ENCODE data around the gene ABLIM2.
"Not testable (repeated sequence)": the region's sequence is repeated elsewhere in the genome, so short reads cannot be mapped to it uniquely, and the experiment has no call there.

The ABLIM2 gene

GRCh38 chr4:7938609-7939376 is 219.8 kb downstream of the ABLIM2 start:
- no peak for DNase-seq (ENCODE audit: low read depth)

- DNase-seq (ENCODE audit: low read depth), result no peak
Observed at GRCh38 chr4:7938266-7938608, 220.4 kb downstream of the ABLIM2 start.

GRCh38 chr4:7937006-7937405 is 221.6 kb downstream of the ABLIM2 start:
- no peak for DNase-seq (ENCODE audit: low read depth)

- no peak for DNase-seq (ENCODE audit: low read depth)
Observed at GRCh38 chr4:7933651-7934510, 224.7 kb downstream of the ABLIM2 start.

GRCh38 chr4:7932287-7932686 is 226.3 kb downstream of the ABLIM2 start:
- no peak for DNase-seq (ENCODE audit: low read depth)

- DNase-seq (ENCODE audit: low read depth), result no peak
Observed at GRCh38 chr4:7929118-7929951, 229.3 kb downstream of the ABLIM2 start.

GRCh38 chr4:7928711-7929110 is 229.9 kb downstream of the ABLIM2 start:
- no peak for DNase-seq (ENCODE audit: low read depth)

GRCh38 chr4:7926822-7927221 is 231.8 kb downstream of the ABLIM2 start:
- DNase-seq (ENCODE audit: low read depth), result no peak

GRCh38 chr4:7924570-7924969 is 234.0 kb downstream of the ABLIM2 start:
- DNase-seq (ENCODE audit: low read depth), result no peak

GRCh38 chr4:7924163-7924562 is 234.4 kb downstream of the ABLIM2 start:
- DNase-seq (ENCODE audit: low read depth), result no peak

- no peak for DNase-seq (ENCODE audit: low read depth)
Observed at GRCh38 chr4:7922466-7922865, 236.1 kb downstream of the ABLIM2 start.

- DNase-seq (ENCODE audit: low read depth), result no peak
Observed at GRCh38 chr4:7918981-7919380, 239.6 kb downstream of the ABLIM2 start.

GRCh38 chr4:7918187-7918586 is 240.4 kb downstream of the ABLIM2 start:
- not testable (repeated sequence) for DNase-seq (ENCODE audit: low read depth)

GRCh38 chr4:7917669-7918068 is 240.9 kb downstream of the ABLIM2 start:
- DNase-seq (ENCODE audit: low read depth), result no peak

GRCh38 chr4:7915875-7916242 is 242.8 kb downstream of the ABLIM2 start:
- no peak for DNase-seq (ENCODE audit: low read depth)
